ENCODE data around the gene GRAMD1B.

GRCh38 chr11:123454796-123455195, 24.7 kb downstream of the GRAMD1B start:
- no peak for TF ChIP-seq CTCF (conservative IDR thresholded peaks at IDR 0.05 in 1 of 2, IDR thresholded peaks at IDR 0.05 in 1 of 2; ENCODE audit: low read depth in 1 of 2, low read length in 2 of 2)
- TF ChIP-seq EZH2 (IDR thresholded peaks at IDR 0.05; ENCODE audit: low read length, missing control alignments): no peak

Measured in fibroblast of lung (primary cell).